GM13976 (cell line): ENCODE data around the gene TBX2.

Experiments
- DNase-seq: peaks from one replicate; pipeline ENCODE4 v3.0.0; 2012; ENCODE audit warnings: low spot score
- in situ Hi-C: fragments of 300-500 bp; cut with MboI; formaldehyde crosslinking; loops from one replicate; pipeline ENCODE4 v1.12.0; 2022; ENCODE audit warnings: low sequenced_read_pairs, mixed read lengths, inconsistent platforms; ENCODE audit not compliant: unreplicated experiment
- TF ChIP-seq, protein P1 (sequence below): IDR thresholded peaks from 2 replicates; pipeline ENCODE4 v1.5.1; 2012; ENCODE audit warnings: borderline replicate concordance, mild to moderate bottlenecking; ENCODE audit not compliant: insufficient read depth; ENCODE audit errors: extremely low read depth, missing control alignments, control extremely low read depth

The TBX2 gene

GRCh38 chr17:61366076-61366714 lies 33.4 kb upstream of the TBX2 start:
- no peak for DNase-seq
- in situ Hi-C loops: loop anchor here (25.0 kb wide), 1 partner anchor 354 kb away; no protein-coding TSS in a partner anchor

GRCh38 chr17:61366715-61367413 lies 32.8 kb upstream of the TBX2 start:
- TF ChIP-seq, protein P1, sequence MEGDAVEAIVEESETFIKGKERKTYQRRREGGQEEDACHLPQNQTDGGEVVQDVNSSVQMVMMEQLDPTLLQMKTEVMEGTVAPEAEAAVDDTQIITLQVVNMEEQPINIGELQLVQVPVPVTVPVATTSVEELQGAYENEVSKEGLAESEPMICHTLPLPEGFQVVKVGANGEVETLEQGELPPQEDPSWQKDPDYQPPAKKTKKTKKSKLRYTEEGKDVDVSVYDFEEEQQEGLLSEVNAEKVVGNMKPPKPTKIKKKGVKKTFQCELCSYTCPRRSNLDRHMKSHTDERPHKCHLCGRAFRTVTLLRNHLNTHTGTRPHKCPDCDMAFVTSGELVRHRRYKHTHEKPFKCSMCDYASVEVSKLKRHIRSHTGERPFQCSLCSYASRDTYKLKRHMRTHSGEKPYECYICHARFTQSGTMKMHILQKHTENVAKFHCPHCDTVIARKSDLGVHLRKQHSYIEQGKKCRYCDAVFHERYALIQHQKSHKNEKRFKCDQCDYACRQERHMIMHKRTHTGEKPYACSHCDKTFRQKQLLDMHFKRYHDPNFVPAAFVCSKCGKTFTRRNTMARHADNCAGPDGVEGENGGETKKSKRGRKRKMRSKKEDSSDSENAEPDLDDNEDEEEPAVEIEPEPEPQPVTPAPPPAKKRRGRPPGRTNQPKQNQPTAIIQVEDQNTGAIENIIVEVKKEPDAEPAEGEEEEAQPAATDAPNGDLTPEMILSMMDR: no peak
- in situ Hi-C loops: loop anchor here (25.0 kb wide), 1 partner anchor 355 kb away; no protein-coding TSS in a partner anchor
- no peak for DNase-seq

More at GRCh38 chr17:61366076-61366714, 33.4 kb upstream of the TBX2 start:
- TF ChIP-seq, protein P1: no peak

GRCh38 chr17:61368049-61368831 lies 31.4 kb upstream of the TBX2 start:
- DNase-seq: no peak
- TF ChIP-seq, protein P1: no peak
- in situ Hi-C loops: loop anchor here (25.0 kb wide), 1 partner anchor 356 kb away; no protein-coding TSS in a partner anchor

GRCh38 chr17:61368832-61369450 lies 30.7 kb upstream of the TBX2 start:
- no peak for DNase-seq
- in situ Hi-C loops: loop anchor here (25.0 kb wide), 1 partner anchor 357 kb away; no protein-coding TSS in a partner anchor
- TF ChIP-seq, protein P1: no peak

- TF ChIP-seq, protein P1: no peak
- in situ Hi-C loops: loop anchor here (25.0 kb wide), 1 partner anchor 357 kb away; no protein-coding TSS in a partner anchor
- no peak for DNase-seq
These were observed 29.9 kb upstream of the TBX2 start for GRCh38 chr17:61369751-61370150.

GRCh38 chr17:61371179-61371578 lies 28.5 kb upstream of the TBX2 start:
- in situ Hi-C loops: loop anchor here (25.0 kb wide), 1 partner anchor 359 kb away; no protein-coding TSS in a partner anchor
- TF ChIP-seq, protein P1: no peak
- DNase-seq: no peak
